Smooth muscle cell (in vitro differentiated cells): ENCODE data around the gene DGKB. TPM values are rescaled to one million over a fixed set of nuclear protein-coding genes. Genes with fewer than 3 reads are reported as not detected.

ENCODE experiments used
- DNase-seq: peaks from one replicate; lab custom pipeline; 2025; ENCODE audit not compliant: unreplicated experiment; lab: John Stamatoyannopoulos, UW
- H2AFZ ChIP-seq: fragments of 200-600 bp; sonication (generic); 2 replicates; pipeline ENCODE4 v1.6.0; 2016; ENCODE audit warnings: antibody characterized with exemption, low read depth, mild to moderate bottlenecking
- H3F3A ChIP-seq: fragments of 200-600 bp; sonication (generic); 2 replicates; pipeline ENCODE4 v1.6.0; 2017; ENCODE audit warnings: antibody characterized with exemption, low read depth
- H3K27ac ChIP-seq: fragments of 200-600 bp; sonication (generic); 2 replicates; pipeline ENCODE4 v1.5.1; 2016; ENCODE audit warnings: low read depth, mild to moderate bottlenecking
- H3K27me3 ChIP-seq: fragments of 200-600 bp; sonication (generic); 2 replicates; pipeline ENCODE4 v1.6.1; 2016; ENCODE audit warnings: low read depth, mild to moderate bottlenecking
- H3K36me3 ChIP-seq: fragments of 200-600 bp; sonication (generic); 2 replicates; pipeline ENCODE4 v1.5.1; 2016; ENCODE audit warnings: low read depth
- H3K4me1 ChIP-seq: fragments of 200-600 bp; sonication (generic); 2 replicates; pipeline ENCODE4 v1.5.1; 2016; ENCODE audit warnings: low read depth
- H3K4me2 ChIP-seq: fragments of 200-600 bp; sonication (generic); 2 replicates; pipeline ENCODE4 v1.6.0; 2016; ENCODE audit warnings: mild to moderate bottlenecking
- H3K4me3 ChIP-seq: fragments of 200-600 bp; sonication (generic); 2 replicates; pipeline ENCODE4 v1.5.1; 2016; ENCODE audit warnings: mild to moderate bottlenecking
- H3K79me2 ChIP-seq: fragments of 200-600 bp; sonication (generic); 2 replicates; pipeline ENCODE4 v1.6.0; 2016; ENCODE audit warnings: low read depth, mild to moderate bottlenecking
- H3K9ac ChIP-seq: fragments of 200-600 bp; sonication (generic); 2 replicates; pipeline ENCODE4 v1.6.0; 2016; ENCODE audit warnings: low read depth
- H3K9me3 ChIP-seq: fragments of 200-600 bp; sonication (generic); replicated peaks from 2 replicates; pipeline ENCODE4 v1.5.1; 2016; ENCODE audit warnings: low read depth
- H4K20me1 ChIP-seq: fragments of 200-600 bp; sonication (generic); 2 replicates; pipeline ENCODE4 v1.6.0; 2016; ENCODE audit warnings: low read depth
- CTCF ChIP-seq: fragments of 200-600 bp; sonication (generic); IDR thresholded peaks from 2 replicates; pipeline ENCODE4 v1.5.1; 2017; ENCODE audit warnings: borderline replicate concordance, mild to moderate bottlenecking, antibody characterized with exemption; ENCODE audit not compliant: insufficient read depth, poor library complexity, severe bottlenecking
- WGBS: methylation state at CpG from one replicate; pipeline ENCODE4 v1.1.7; 2016; ENCODE audit warnings: low lambda C conversion rate; 5-methylcytosine and 5-hydroxymethylcytosine counted together
- polyA plus RNA-seq: library from polyadenylated mRNA; unstranded; fragments of >200 nt; fragmentation: Nextera tagmentation; extraction: Ambion mirVana; gene quantifications from 2 replicates; pipeline ENCODE4 v1.2.1, GENCODE V29; 2016
- total RNA-seq: library from RNA; depleted of rRNA; stranded (reverse); fragments of >200 nt; gene quantifications from 2 replicates; pipeline ENCODE4 v1.2.3, GENCODE V29; 2014

DGKB gene
- total and polyA plus RNA-seq, 2 experiments from 2014 or later = not detected

- no peaks in the 10 kb centered on the region for H3K27me3 ChIP-seq
- no peaks in the 10 kb centered on the region for H3K79me2 ChIP-seq
- H3K4me1 ChIP-seq = peaks cover 3% of the 10 kb centered on the region
- H3K9me3 ChIP-seq = no peaks in the 10 kb centered on the region
- H3K36me3 ChIP-seq = no peaks in the 10 kb centered on the region
- H3K4me3 ChIP-seq = no peak overlapping the region
- H3F3A ChIP-seq = no peaks in the 10 kb centered on the region
- no peak overlapping the region for H3K27ac ChIP-seq
- H2AFZ ChIP-seq = no peak overlapping the region
- H4K20me1 ChIP-seq = no peaks in the 10 kb centered on the region
- no peak for DNase-seq
- no peak overlapping the region for H3K9ac ChIP-seq
- H3K4me2 ChIP-seq = no peak overlapping the region
- TF ChIP-seq CTCF = no peak
- WGBS = 100% methylated on average over 1 of the region's 1 CpG
These were observed 643.7 kb downstream of the DGKB start for GRCh38 chr7:14258861-14259260.

GRCh38 chr7:14258441-14258840, 644.1 kb downstream of the DGKB start:
- H3K27ac ChIP-seq = no peak overlapping the region
- H3K27me3 ChIP-seq = no peaks in the 10 kb centered on the region
- no peak for TF ChIP-seq CTCF
- H3K4me3 ChIP-seq = no peak overlapping the region
- H4K20me1 ChIP-seq = no peaks in the 10 kb centered on the region
- H3F3A ChIP-seq = no peaks in the 10 kb centered on the region
- no peak overlapping the region for H3K9ac ChIP-seq
- H3K9me3 ChIP-seq = no peaks in the 10 kb centered on the region
- H3K4me2 ChIP-seq = no peak overlapping the region
- DNase-seq = no peak
- no peak overlapping the region for H2AFZ ChIP-seq
- no peaks in the 10 kb centered on the region for H3K79me2 ChIP-seq
- H3K36me3 ChIP-seq = no peaks in the 10 kb centered on the region
- H3K4me1 ChIP-seq = peaks cover 3% of the 10 kb centered on the region
- WGBS = 93% methylated on average over 2 of the region's 2 CpGs

- Histone ChIP-seq H3K9ac (no peak overlapping the region), H3K36me3 (no peaks in the 10 kb centered on the region), H3K27ac (no peak overlapping the region), H3K4me1 (peaks cover 10% of the 10 kb centered on the region), H3K4me3 (no peak overlapping the region), H3K4me2 (no peak overlapping the region), H3K79me2 (no peaks in the 10 kb centered on the region), H2AFZ (no peak overlapping the region), H4K20me1 (no peaks in the 10 kb centered on the region), H3K27me3 (no peaks in the 10 kb centered on the region), H3K9me3 (peaks cover 9% of the 10 kb centered on the region), H3F3A (no peaks in the 10 kb centered on the region)
- TF ChIP-seq CTCF = no peak
- 97% methylated on average over 3 of the region's 3 CpGs for WGBS
- no peak for DNase-seq
These were observed 650.1 kb downstream of the DGKB start for GRCh38 chr7:14252458-14252857.

GRCh38 chr7:14242175-14242574, 660.4 kb downstream of the DGKB start:
- Histone ChIP-seq H2AFZ (no peak overlapping the region), H3K27ac (no peak overlapping the region), H3K36me3 (no peaks in the 10 kb centered on the region), H3K4me3 (no peak overlapping the region), H3K9ac (no peak overlapping the region), H3K9me3 (no peaks in the 10 kb centered on the region), H3K4me1 (no peaks in the 10 kb centered on the region), H4K20me1 (no peaks in the 10 kb centered on the region), H3K4me2 (no peak overlapping the region), H3K27me3 (no peaks in the 10 kb centered on the region), H3K79me2 (no peaks in the 10 kb centered on the region), H3F3A (no peaks in the 10 kb centered on the region)
- TF ChIP-seq CTCF = no peak
- DNase-seq = no peak
- 84% methylated on average over 5 of the region's 5 CpGs for WGBS
